Breast epithelium (tissue), 4 donors: ENCODE measurements around the gene STARD9. TPM values are rescaled to one million over a fixed set of nuclear protein-coding genes. Genes with fewer than 3 reads are reported as not detected.

Experiments
- DNase-seq, 2 donors: peaks; one replicate each; pipeline ENCODE4 v3.0.0-alpha.2; 2019; ENCODE audit warnings: low spot score in 2 of 2
- H3K27ac ChIP-seq, 2 donors: fragments of 200-600 bp; sonication (generic) in 1 of 2; one replicate each; pipeline ENCODE4 v1.5.1; 2016 to 2019; ENCODE audit warnings: mild to moderate bottlenecking in 1 of 2
- H3K27me3 ChIP-seq, 2 donors: fragments of 200-600 bp; sonication (generic) in 1 of 2; one replicate each; pipeline versions ENCODE4 v1.5.1 to v1.6.0; 2017 to 2019; ENCODE audit warnings: control low read depth in 1 of 2, mild to moderate bottlenecking in 1 of 2
- H3K36me3 ChIP-seq: fragments of 200-600 bp; one replicate; pipeline ENCODE4 v1.5.1; 2019
- H3K4me1 ChIP-seq, 2 donors: fragments of 200-600 bp; sonication (generic); one replicate each; pipeline ENCODE4 v1.5.1; 2016 to 2019; ENCODE audit warnings: control low read depth in 1 of 2
- H3K4me3 ChIP-seq, 3 donors: fragments of 200-600 bp; sonication (generic); 1 replicate in 2 of 3; 2 replicates in 1 of 3; pipeline ENCODE4 v1.5.1; 2016 to 2019; ENCODE audit warnings: mild to moderate bottlenecking in 3 of 3, moderate library complexity in 2 of 3
- H3K9me3 ChIP-seq, 2 donors: fragments of 200-600 bp; sonication (generic) in 1 of 2; one replicate each; pipeline ENCODE4 v1.5.1; 2016 to 2019; ENCODE audit warnings: control low read depth in 1 of 2
- POLR2A ChIP-seq: fragments of 450-650 bp; IDR thresholded peaks from one replicate; pipeline ENCODE4 v1.6.1; 2016; ENCODE audit warnings: antibody characterized with exemption, mild to moderate bottlenecking, moderate library complexity
- POLR2AphosphoS5 ChIP-seq, 3 donors: sonication (generic); formaldehyde crosslinking; IDR thresholded peaks; one replicate each; pipeline ENCODE4 v1.6.1; 2017; ENCODE audit warnings: antibody characterized with exemption in 3 of 3
- intact Hi-C: fragments of 100-400 bp; cut with DNase I; formaldehyde crosslinking; loops from one replicate; pipeline ENCODE4 v1.15.1; 2023; ENCODE audit warnings: low total_unique reads
- total RNA-seq, 3 donors: library from RNA; depleted of rRNA; stranded (reverse); fragments of >200 nt; gene quantifications; one replicate each; pipeline ENCODE4 v1.1.0, GENCODE V29; 2016
- TF ChIP-seq, protein P1 (sequence below), 3 donors: fragments of 450-650 bp; IDR thresholded peaks; one replicate each; pipeline ENCODE4 v1.5.1; 2016 to 2017; ENCODE audit warnings: antibody characterized with exemption in 3 of 3, mild to moderate bottlenecking in 3 of 3, moderate library complexity in 3 of 3

Gene STARD9
- total RNA-seq, 3 donors from 2014 or later: 18.6 to 27.9 (median 27.5) TPM

DNA sequence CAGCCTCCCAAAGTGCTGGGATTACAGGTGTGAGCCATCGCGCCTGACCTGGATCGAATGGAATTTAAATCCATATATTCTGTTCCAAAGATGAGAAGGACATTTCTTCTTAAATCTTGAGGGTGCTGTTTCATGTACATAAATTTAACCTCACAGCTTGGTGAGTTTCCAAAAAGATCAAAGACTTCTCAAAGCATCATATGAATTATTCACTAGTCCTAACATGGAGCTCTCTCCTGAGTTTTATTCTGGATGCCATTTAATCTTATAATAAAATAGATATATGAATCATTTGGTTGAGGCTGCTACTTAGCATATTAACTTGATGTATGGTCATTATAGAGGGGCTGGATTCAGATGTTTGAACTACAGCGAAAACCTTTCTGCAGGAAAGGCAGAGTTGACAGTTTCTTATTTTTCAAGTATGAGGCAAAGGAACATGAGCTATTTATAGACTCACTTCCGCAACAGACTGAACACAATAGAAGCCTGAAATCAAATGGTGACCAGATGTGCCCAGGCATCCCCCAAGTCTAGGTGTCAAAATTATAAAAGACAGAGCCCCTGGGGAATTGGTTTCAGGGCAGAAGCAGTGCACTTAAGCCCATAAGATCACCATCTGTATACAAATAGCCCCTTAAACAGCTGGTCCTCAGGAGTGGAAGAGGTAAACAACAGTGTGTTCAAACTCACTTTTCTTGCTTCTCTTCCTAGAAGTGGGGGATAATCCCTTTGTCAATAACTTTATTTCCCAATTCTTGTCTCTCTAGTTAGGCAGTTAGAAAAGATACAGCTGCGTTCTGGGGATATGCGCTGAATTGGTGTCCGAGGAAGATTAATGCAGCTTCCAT, 29.7 kb downstream of the STARD9 start:
- Histone ChIP-seq H3K9me3 (no peaks in the 10 kb centered on the region), H3K4me3 (no peak overlapping the region), H3K36me3 (no peaks in the 10 kb centered on the region), H3K4me1 (no peaks in the 10 kb centered on the region), H3K27ac (peak overlapping the region; percentile 56 to 58), H3K27me3 (no peaks in the 10 kb centered on the region)
- intact Hi-C loops: loop anchor here (2.0 kb wide), 1 partner anchor 78 kb away; no protein-coding TSS in a partner anchor
- DNase-seq: no peak
- no peak for TF ChIP-seq POLR2AphosphoS5 (IDR thresholded peaks at IDR 0.05)
- TF ChIP-seq, protein P1, sequence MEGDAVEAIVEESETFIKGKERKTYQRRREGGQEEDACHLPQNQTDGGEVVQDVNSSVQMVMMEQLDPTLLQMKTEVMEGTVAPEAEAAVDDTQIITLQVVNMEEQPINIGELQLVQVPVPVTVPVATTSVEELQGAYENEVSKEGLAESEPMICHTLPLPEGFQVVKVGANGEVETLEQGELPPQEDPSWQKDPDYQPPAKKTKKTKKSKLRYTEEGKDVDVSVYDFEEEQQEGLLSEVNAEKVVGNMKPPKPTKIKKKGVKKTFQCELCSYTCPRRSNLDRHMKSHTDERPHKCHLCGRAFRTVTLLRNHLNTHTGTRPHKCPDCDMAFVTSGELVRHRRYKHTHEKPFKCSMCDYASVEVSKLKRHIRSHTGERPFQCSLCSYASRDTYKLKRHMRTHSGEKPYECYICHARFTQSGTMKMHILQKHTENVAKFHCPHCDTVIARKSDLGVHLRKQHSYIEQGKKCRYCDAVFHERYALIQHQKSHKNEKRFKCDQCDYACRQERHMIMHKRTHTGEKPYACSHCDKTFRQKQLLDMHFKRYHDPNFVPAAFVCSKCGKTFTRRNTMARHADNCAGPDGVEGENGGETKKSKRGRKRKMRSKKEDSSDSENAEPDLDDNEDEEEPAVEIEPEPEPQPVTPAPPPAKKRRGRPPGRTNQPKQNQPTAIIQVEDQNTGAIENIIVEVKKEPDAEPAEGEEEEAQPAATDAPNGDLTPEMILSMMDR (IDR thresholded peaks at IDR 0.05): no peak
- no peak for TF ChIP-seq POLR2A

DNA sequence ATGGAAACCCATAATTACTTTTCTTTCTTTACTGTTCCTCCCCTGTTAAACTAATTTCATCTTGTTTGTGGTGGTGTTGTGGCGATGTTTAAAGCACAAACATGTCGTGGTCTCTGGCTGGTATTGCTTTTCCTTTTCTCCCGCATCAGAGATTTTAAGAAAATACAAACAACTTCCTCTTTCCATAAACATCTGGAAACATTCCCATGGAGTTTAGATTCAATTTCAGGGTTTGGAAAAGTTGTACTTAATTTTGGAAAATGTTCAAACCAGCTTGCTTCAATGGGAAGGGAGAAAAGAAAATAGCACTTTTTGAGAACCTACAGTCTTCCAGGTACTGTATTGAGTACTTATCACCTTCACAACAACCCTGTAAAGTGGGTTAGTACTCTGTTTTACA, 30.4 kb downstream of the STARD9 start:
- DNase-seq: no peak
- Histone ChIP-seq H3K36me3 (no peaks in the 10 kb centered on the region), H3K4me3 (no peak overlapping the region), H3K4me1 (no peaks in the 10 kb centered on the region), H3K27me3 (no peaks in the 10 kb centered on the region), H3K9me3 (no peaks in the 10 kb centered on the region), H3K27ac (peak overlapping the region; percentile 56 to 58)
- no peak for TF ChIP-seq POLR2A
- no peak for TF ChIP-seq POLR2AphosphoS5 (IDR thresholded peaks at IDR 0.05)
- TF ChIP-seq, protein P1 (IDR thresholded peaks at IDR 0.05): no peak
- intact Hi-C loops: loop anchor here (2.0 kb wide), 1 partner anchor 79 kb away; no protein-coding TSS in a partner anchor

DNA sequence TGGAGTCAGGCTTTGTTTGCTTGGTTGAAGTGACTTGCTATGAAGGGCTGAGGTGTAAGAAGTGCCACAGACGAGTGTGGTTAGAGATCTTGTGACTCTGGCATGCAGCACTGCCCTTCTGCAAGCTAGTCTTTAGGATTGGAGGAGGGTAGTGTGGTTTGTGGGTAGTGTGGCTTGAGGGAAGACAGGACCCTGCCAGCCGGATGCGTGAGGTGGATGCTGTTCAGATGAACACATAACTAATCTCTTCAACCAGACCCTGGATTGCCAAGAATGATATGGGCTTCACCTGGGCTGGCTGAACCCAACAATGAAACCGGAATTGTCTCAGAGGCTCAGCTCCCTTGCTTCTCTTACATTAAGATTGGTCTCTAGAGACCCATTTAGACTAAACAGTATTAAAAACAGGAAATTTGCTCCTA, 32.7 kb downstream of the STARD9 start:
- no peak for DNase-seq
- H3K27ac ChIP-seq: peak overlapping the region in 1 of 2 donors; percentile 43
- no peaks in the 10 kb centered on the region for H3K4me1 ChIP-seq
- no peaks in the 10 kb centered on the region for H3K36me3 ChIP-seq
- no peaks in the 10 kb centered on the region for H3K9me3 ChIP-seq
- TF ChIP-seq, protein P1 (IDR thresholded peaks at IDR 0.05): no peak
- TF ChIP-seq POLR2AphosphoS5 (IDR thresholded peaks at IDR 0.05) (no peak), POLR2A (no peak)
- H3K4me3 ChIP-seq: no peak overlapping the region
- H3K27me3 ChIP-seq: no peaks in the 10 kb centered on the region
- intact Hi-C loops: no loop called here

DNA sequence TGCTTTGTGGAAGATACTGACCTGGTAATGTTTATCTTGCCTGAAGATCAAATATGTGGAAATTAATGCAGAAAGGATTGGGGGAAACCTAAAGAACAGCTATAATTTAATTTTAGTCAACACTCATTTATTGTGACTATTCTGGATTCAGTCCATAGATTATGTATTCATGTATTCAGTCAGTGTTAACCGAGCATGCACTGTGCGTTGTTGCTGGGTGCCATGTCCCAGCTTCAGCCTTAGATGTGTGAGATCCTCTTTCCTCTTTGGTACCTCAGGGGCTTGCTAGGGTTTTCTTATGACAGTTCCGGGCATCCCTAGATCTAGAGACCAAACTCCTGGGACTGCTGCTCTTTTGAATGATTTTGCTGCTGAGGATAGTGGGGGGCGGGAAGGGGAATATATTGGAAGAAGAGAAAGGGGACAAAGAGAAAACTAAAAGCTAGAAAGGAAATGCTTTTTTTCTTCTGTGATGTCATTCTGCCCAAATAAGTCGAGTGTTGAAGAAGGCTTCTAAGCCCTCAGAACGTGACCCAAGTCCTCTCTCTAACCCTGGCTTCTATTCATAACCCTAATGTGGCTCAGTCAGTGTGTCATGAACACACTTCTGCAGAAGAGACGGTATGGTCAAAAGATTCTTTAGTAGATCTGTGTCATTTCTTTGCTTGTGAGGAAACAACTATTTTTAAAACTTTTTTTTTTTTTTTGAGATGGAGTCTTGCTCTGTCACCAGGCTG, 33.5 kb downstream of the STARD9 start:
- no peaks in the 10 kb centered on the region for H3K9me3 ChIP-seq
- no peak for DNase-seq
- no peak overlapping the region for H3K4me3 ChIP-seq
- no peaks in the 10 kb centered on the region for H3K36me3 ChIP-seq
- H3K27ac ChIP-seq: peak overlapping the region in 1 of 2 donors; percentile 43
- no peaks in the 10 kb centered on the region for H3K4me1 ChIP-seq
- TF ChIP-seq POLR2A (no peak), POLR2AphosphoS5 (IDR thresholded peaks at IDR 0.05) (no peak)
- TF ChIP-seq, protein P1 (IDR thresholded peaks at IDR 0.05): no peak
- H3K27me3 ChIP-seq: no peaks in the 10 kb centered on the region
- intact Hi-C loops: no loop called here

DNA sequence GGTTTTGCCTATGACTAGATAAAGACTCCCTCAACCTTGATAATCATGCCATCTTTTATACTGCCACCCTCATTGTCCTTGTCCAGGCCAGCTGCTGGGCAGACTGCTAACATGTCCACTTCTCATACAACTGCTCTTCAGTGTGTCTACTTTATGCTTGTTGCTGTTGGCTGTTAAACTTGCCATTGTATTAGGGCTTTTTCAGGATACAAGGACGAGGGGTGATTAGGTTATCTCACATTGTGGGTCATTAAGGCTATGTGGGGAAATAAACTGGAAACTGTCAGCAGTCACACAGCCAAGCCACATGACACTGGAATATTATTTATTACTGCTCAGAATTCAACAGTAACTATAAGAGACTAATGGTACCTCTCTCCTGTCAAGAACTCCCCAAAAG, 36.1 kb downstream of the STARD9 start:
- TF ChIP-seq POLR2A (no peak), POLR2AphosphoS5 (IDR thresholded peaks at IDR 0.05) (no peak)
- TF ChIP-seq, protein P1 (IDR thresholded peaks at IDR 0.05): no peak
- intact Hi-C loops: no loop called here
- no peak overlapping the region for H3K4me3 ChIP-seq
- no peak for DNase-seq
- no peaks in the 10 kb centered on the region for H3K4me1 ChIP-seq
- no peaks in the 10 kb centered on the region for H3K36me3 ChIP-seq
- no peaks in the 10 kb centered on the region for H3K27me3 ChIP-seq
- H3K27ac ChIP-seq: peak overlapping the region in 1 of 2 donors; percentile 4
- no peaks in the 10 kb centered on the region for H3K9me3 ChIP-seq
